ENCODE results near the gene UTP4.

Gene UTP4

DNA sequence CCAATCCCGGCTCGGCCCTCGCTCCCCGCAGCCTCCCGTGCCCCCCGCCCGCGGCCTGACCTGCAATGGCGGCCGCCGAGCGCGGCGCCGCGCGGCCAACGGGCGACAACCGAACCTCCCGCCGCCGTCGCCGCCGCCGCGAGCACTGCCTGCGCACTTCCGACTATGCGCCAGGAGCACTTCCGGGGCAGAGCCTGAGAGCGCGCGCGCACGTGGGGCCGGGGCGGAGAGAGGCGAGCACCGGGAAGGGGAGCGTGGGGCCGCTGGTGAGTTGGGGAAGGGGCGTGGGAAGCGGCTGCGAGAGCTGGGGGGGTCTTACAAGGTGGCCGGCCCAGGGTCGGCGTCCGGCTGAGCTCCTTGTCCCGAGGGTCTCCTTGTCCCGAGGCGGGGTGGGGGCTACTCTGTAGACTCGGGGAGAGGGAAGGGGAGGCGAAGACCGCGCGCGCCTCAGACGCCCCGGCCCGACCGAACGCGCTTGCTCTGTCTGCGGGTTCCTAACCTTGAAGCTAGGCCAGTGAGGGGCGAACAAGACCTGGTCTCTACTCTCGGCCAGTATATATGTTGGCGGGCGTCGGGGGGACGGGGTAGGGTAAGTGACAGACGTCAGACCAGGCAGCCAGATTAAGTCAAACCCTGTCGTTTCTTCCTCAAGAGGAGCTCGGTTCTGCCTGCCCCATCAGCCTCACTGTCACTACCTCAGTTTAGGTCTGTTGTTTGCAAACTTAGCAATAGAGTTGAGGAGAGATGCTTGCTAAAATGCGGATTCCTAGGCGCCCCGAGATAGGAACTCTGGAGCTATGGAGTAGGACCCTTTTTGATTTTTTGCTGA lies at the start of gene UTP4, which contains the start of gene CHTF8:
Gene UTP4, plus strand, starts transcription at position 226 of the 829 bp plus-strand sequence. CDS start 811 bp downstream, outside the sequence.
Gene CHTF8, minus strand, starts transcription at position 165 of the 829 bp plus-strand sequence. CDS start 11,130 bp downstream, outside the sequence.
- DNase-seq (ENCODE audit: low spot score), result peak; percentile 84

DNA sequence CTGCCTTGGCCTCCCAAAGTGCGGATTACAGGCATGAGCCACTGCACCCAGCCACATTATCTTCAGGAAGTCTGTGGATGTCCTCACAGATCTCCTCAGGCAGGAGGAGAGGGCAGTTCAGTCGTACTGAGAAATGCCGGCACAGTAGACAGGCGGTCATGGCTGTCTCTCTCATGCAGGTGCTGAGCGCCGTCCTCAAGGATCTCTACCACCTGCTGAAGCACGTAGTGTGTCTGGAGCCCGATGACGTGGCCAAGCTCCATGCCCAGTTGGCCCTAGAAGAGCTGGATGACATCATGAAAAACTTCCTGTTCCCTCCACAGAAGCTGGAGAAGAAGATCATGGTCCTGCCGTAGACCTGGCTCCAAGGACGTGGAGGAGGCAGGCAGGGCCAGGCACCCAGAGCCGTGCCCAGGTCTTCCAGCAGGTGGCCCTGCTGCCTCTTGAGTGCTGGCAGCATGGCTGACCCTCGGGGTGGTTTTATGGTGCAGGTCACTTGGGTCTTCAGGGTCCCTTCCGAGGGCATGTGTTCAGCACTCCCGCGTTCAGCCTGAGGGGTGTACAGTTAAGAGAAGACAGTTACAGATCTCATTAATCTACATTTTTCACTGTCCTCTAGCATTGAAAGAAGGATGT lies 49.0 kb upstream of the UTP4 start:
- no peak for DNase-seq (ENCODE audit: low spot score)

DNA sequence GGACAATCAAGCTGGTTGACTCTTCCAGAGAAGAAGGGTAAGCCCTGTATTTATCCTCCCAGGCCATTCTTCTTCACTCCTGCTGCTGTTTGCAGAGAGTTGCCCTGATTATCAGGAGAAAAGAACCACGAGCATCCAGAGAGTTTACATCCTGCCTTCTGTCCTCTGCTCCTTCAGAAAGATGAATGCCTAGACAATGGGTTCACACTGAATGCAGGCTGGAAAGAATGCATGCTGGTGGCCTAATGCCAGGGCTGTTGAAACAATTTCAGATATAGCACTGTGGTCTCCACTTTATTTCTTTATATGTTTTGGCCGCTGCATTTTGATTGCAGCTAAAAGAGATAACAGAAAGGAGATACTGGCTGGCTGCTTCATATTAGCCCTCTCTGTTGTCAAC lies 48.2 kb upstream of the UTP4 start:
- DNase-seq (ENCODE audit: low spot score), result no peak

- no peak for DNase-seq (ENCODE audit: low spot score)
Measured at GRCh38 chr16:69085032-69085695, 47.3 kb upstream of the UTP4 start.

- DNase-seq (ENCODE audit: low spot score), result no peak
Measured at GRCh38 chr16:69087161-69087581, 45.3 kb upstream of the UTP4 start.

DNA sequence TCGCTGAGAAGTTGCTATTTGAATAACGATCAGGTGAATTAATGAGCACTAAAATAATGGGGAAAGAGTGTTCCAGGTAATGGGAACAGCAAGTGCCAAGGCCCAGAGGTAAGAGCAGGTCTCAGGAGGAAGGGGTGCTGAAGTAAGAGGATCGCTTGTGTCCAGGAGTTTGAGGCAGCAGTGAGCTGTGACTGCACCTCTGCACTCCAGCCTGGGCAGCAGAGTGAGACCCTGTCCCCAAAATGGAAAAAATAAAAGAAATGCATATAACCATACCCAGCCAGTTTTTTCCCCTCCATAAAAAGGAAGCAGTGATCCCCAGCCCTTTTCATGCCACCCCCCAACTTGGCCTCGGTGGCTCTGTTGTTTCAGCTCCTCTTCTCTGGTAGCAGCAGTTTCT lies 43.8 kb upstream of the UTP4 start:
- DNase-seq (ENCODE audit: low spot score), result no peak

DNA sequence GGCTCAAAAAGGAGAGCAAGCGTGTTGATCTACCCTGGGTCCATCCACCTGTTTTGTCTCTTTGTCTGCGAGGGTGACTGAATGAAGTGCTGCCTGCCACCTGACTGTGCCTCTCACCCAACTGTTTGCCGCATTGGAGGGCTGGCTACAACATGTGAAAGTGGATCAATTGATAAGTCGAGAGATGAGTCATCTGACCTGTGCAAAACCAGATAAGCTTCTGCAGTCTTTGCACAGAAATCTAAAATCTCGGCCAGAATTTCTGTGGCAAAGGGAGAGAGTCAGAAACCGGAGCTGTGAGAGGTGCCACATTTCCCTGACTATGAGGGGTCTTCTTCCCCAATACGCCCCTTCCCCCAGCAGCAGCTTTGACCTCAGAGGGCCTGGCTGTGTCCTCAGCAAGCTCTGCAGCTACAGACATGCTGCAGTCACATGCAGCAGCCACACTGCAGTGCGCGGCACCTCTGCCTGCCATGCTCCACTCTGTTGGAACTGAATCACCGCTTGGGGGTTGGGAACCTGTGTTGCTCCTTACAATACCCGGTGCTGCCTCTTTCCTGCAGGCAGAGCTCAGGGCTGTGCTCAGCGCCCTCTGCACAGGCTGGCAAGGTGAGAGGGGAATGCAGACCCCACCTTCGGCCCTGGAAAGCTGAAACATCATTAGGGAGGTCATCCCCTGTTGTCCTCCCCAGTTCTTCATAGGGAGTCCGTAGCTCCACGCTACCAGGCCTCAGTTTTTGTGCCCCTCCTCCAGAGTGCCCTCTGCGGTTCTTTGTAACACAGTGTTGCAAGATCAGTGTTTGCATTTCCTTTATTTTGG lies 43.1 kb upstream of the UTP4 start:
- peak; percentile 62 for DNase-seq (ENCODE audit: low spot score)

DNA sequence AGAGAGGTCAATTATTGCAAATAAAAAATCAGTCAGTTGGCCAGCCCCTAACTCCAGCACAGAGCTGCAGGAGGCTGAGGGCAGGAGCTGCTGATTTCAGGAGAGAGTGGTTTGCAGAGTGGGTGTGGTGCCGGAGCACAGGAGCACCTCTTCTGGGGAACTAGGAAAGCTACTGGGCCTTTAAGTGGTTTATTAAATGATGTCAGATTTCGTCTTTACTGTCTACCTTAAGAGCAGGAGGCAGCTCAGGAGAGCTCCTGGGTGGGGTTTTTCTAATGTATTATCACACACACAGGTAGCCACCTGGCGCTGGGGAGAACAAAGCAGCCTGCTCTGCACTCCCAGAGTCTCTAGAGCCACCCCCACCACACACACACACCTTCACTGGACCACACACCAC lies 38.5 kb upstream of the UTP4 start:
- no peak for DNase-seq (ENCODE audit: low spot score)

DNA sequence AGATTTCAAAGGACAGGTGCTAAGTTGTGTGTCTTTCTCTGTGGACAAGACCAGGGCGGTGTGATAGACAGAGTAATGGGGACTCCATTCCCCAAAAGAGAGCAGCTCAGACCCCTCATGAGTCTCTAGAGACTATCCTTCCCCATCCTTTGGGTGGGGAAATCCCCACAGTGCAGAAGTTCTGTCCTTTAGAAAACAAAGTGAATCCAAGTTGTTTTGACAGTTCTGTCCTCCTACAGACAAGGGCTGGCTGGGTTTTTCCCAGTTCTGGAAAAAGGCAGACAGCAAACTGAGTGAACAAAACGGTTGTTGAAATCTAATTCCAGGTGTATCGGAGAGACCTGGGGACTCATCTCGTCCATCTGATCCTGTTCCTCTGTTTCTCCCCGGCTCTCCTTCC lies 37.9 kb upstream of the UTP4 start:
- DNase-seq (ENCODE audit: low spot score), result no peak

DNA sequence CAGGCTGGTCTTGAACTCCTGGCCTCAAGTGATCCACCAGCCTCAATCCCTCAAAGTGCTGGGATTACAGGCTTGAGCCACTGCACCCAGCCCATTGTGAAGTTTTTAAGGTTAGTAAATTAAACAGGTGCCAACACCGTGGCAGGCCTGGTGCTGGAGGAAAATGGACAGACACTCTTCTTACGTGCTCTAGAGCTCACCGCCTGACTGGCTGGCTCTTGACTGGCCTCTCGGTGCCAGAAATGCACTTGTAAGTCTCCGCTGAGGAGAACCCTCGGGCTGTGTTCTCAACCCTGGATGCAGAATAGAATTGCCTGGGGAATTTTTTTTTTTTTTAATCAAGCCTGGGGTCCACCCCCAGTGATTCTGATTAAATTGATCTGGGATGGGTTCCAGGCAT lies 37.3 kb upstream of the UTP4 start:
- no peak for DNase-seq (ENCODE audit: low spot score)

GRCh38 chr16:69100071-69100691 lies 32.3 kb upstream of the UTP4 start:
- no peak for DNase-seq (ENCODE audit: low spot score)

DNA sequence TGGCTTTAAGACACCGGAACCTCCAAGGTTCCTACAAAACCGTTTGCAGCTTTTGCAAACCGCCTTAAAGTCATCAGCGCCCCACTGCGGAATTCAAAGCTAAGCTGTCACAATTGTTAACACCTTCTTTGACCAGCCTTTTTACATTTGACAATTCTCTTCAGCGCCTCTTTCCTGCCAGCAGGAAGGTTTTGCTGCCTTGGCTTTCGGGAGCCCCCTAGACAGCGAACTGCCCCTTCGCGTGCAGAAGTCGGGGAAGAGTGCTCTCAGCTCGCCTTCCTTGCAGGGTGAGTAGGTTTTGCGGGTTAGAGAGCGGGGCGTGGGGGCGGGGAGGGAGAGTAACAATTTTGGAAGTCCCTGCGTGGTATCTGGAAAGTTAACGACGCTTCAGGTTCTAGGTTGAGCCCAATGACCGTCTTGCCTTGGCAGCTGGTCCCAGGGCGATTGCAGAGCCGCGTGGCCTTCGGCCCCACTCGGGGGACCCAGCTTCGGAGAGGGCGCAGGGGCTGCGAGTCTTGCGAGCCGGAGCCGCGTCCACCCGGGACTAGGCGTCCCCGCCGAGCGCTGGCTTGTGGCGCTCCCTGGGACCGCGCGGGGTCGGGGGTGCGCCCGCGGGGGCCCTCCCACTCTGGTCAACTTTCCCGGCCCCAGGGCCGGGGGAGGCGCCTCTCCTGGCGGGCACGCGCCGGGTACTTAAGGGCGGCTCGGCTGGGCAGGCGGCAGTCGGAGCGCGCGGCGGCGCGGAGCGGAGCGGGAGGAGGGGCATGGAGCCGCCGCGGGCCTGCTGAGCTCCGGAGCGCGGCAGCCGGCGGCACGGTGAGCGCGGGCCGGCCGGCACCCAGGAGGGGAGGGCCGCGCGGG lies 26.7 kb upstream of the UTP4 start, which contains the start of gene HAS3:
Gene HAS3, plus strand, starts transcription at position 153 of the 861 bp plus-strand sequence. CDS start 3,743 bp downstream, outside the sequence.
- DNase-seq (ENCODE audit: low spot score), result peak; percentile 64

GRCh38 chr16:69106491-69107315 lies 25.7 kb upstream of the UTP4 start:
- no peak for DNase-seq (ENCODE audit: low spot score)

DNA sequence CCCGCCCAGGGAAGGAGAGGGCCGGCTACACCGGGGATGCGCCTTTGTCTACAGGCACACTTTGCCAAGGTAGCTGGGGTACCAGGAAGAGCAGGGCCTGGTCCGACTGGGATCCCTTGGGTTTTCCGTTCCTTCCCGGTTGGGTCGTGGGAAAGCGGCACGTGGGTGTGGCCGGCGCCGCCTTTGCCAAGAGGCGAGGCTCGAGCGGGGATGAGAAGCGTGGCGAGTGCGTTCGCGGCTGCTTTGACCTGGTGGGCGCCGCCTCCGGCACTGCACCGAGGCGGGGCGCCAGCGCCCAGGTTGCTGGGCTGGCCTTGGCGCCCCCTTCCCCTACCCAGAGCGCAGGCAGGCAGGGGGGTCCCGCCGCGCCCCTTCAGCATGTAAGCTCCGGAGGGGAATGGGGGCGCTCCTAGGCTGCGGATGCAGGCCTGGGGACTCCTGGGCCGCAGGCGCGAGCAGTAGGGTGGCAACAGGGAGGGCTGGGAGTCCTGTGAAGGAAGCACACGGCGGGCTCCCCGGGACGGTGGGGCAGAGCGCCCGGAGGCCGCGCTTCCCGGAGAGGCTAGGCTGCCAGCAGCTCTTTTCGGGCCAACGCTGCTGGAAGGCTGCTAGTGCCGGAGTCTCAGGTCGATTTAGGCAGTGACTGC lies 25.0 kb upstream of the UTP4 start:
- no peak for DNase-seq (ENCODE audit: low spot score)

- DNase-seq (ENCODE audit: low spot score), result no peak
Measured at GRCh38 chr16:69108064-69108904, 24.2 kb upstream of the UTP4 start.

GRCh38 chr16:69108905-69109252 lies 23.6 kb upstream of the UTP4 start:
- DNase-seq (ENCODE audit: low spot score), result no peak

- DNase-seq (ENCODE audit: low spot score), result no peak
Measured at GRCh38 chr16:69109486-69110270, 22.8 kb upstream of the UTP4 start.
